Medulla oblongata (tissue), 1 donor: ENCODE results near the gene ARHGAP26.
"Not testable (repeated sequence)": the region's sequence is repeated elsewhere in the genome, so short reads cannot be mapped to it uniquely, and the experiment has no call there.

ENCODE experiments used
- DNase-seq: peaks from one replicate; pipeline ENCODE4 v3.0.0-alpha.2; 2015; ENCODE audit errors: extremely low spot score

ARHGAP26 gene

DNA sequence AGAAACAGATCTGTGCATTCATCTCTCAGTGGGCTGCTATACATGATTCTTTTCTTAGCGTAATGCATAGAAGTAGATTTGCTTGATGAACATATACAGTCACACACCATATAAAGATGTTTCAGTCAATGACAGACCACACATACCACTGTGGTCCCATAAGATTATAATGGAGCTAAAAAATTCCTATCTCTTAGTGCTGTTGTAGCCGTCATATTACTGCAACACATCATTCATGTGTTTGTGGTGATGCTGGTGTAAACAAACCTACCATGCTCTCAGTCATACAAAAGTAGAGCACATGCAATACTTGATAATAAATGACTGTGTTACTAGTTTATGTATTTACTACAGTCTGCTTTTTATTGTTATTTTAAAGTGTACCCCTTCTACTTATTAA, 214.3 kb downstream of the ARHGAP26 start:
- DNase-seq: no peak

- DNase-seq: not testable (repeated sequence)
These were observed 219.1 kb downstream of the ARHGAP26 start for GRCh38 chr5:142989270-142989669.

DNA sequence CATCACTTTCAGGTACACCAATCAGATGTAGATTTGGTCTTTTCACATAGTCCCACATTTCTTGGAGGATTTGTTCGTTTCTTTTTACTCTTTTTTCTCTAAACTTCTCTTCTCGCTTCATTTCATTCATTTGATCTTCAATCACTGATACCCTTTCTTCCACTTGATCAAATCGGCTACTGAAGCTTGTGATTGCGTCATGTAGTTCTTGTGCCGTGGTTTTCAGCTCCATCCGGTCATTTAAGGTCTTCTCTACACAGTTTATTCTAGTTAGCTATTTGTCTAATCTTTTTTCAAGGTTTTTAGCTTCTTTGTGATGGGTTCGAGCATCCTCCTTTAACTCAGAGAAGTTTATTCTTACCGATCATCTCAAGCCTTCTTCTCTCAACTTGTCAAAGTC, 219.9 kb downstream of the ARHGAP26 start:
- DNase-seq: not testable (repeated sequence)

- no peak for DNase-seq
These were observed 224.0 kb downstream of the ARHGAP26 start for GRCh38 chr5:142994218-142994617.

GRCh38 chr5:142995621-142996020, 225.4 kb downstream of the ARHGAP26 start:
- not testable (repeated sequence) for DNase-seq

- DNase-seq: no peak
These were observed 227.4 kb downstream of the ARHGAP26 start for GRCh38 chr5:142997591-142997990.

DNA sequence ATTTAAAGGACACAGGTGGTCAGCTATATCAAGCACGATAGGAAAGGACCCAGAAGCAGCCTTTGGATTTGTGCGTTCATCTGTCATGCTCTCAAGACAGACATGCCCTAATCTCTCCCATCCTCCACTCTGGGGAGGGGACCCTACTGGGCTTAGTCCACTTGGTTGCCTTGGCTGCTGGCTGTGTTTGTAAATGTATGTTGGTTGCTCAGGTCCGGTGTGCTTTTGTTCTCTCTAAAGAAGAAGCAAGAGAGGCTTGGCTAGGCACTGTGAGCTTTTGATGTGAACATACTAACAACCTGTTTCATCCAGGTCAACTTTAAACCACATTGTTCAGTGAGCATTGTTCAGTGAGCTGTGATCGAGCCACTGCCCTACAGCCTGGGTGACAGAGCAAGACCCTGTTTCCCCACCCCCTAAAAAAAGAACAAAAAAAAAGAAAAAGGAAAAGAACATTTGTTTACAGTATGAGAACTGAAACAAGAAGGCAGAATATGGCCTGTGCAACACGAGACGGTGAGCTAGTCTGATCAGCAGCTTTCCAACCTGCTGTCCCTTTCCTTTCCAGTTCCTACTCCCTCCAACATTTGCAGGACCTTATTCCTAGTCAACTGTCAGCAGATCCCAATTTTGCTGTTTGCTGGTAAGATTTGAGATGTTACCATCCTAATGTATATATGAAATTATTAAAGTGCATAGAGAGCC, 228.3 kb downstream of the ARHGAP26 start:
- DNase-seq: no peak

- DNase-seq: not testable (repeated sequence)
These were observed 230.4 kb downstream of the ARHGAP26 start for GRCh38 chr5:143000551-143000950.

GRCh38 chr5:143001764-143002351, 231.7 kb downstream of the ARHGAP26 start:
- no peak for DNase-seq

GRCh38 chr5:143002459-143003327, 232.5 kb downstream of the ARHGAP26 start:
- DNase-seq: peak; percentile 84

DNA sequence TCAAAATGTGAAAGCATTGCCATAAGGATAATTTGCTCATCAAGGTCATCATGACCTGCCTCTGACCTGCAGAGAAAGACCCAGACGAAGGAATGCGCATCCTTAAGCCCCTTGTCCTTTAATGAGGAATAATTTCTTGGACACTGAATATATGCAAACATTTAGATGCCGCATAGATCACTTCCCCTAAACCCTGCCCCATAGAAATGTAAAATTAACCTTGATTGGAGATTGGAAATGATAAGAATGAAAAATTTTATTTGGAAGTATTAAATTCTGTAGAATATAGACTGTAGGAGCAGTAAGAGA, 233.1 kb downstream of the ARHGAP26 start:
- no peak for DNase-seq

GRCh38 chr5:143004361-143005145, 234.4 kb downstream of the ARHGAP26 start:
- no peak for DNase-seq

- DNase-seq: peak; percentile 55
These were observed 236.3 kb downstream of the ARHGAP26 start for GRCh38 chr5:143006501-143006900.

- no peak for DNase-seq
These were observed 237.9 kb downstream of the ARHGAP26 start for GRCh38 chr5:143008032-143008431.

DNA sequence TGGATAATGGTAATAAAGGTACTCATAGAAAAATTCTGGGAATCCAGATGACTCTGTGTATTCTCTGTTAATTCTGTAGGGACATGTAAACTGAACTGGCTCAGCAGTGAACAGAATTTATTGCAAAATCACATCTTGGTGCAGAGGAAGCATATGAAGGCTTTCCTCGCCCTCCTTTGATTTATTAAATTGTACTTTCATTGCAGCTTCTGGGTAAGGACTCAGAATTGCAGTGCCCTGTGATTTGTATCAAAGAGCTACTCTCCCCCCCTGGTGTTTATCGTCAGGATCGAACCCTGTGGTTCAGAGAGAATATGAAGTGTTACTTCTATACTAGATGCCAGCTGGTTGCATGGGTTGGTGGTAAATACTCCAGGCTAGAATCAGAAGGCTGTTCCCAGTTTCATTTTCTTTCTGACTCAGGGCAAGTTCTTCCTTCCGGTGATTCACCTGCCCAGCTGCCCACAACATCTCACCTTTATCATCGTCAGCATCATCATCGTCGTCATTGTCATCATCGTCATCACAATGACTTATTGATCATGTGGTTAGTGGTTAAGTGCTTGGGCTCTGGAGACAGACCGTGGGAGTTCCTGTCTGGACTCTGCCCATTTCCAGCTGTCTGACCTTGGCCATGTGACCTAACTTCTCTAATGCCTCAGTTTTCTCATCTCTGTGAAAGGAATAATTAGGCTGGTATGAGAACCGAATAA, 238.8 kb downstream of the ARHGAP26 start:
- DNase-seq: peak; percentile 77

GRCh38 chr5:143010351-143010750, 240.2 kb downstream of the ARHGAP26 start:
- DNase-seq: no peak

- no peak for DNase-seq
These were observed 241.4 kb downstream of the ARHGAP26 start for GRCh38 chr5:143011585-143011984.

DNA sequence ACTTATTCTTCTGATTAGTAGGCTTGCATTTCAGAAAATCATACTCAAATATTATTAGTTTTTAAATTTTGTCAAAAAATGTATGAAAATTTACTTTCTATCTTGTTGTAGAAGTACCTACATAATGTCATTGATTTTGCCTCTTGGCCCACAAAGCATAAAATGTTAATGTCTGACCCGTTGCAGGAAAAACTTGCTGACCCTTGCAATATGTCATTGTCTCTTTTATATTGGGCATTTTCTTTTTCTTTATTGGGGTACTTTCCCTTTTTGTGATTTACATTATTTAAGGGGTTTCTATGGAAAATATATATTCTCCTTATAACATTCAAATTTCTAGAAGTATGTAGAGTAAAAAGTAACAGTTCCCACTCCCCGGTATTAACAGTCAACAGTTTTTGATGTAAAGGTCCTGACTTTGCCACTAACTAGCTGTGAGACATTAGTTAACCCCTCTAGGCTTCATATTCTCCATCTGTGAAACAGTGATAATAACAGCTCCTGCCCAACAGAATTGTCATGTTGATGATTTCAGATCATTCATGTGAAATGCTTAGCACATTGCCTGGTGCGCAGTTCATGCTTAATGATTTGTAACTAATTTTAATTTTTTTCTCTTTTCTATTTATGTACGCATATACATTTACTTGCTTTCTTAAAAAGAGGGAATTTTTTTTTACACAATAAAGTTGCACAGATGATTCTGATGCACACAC, 243.2 kb downstream of the ARHGAP26 start:
- no peak for DNase-seq

GRCh38 chr5:143014017-143014651, 244.0 kb downstream of the ARHGAP26 start:
- DNase-seq: no peak
